ENCODE results near the gene PARD3B.

DNA sequence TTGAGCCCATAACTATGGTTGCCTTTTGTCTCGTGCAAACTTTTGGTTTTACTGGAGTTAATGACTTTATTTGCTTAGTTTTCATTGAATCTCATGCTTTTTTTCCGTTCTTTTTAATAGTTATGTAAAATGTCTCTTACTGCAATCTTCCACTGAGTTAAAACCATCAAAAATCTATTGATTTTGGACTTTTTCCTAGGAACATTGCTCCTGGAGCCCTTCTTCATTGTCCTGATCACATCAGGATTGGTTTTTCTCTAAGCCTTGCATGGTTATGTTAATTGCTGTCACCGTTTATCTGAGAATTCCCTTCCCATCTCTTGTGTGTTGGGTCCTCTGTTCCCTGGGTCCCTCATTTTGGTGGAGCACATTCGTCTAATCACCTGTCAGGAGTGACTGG is 125.5 kb downstream of the PARD3B start:
- TF ChIP-seq, protein P1, sequence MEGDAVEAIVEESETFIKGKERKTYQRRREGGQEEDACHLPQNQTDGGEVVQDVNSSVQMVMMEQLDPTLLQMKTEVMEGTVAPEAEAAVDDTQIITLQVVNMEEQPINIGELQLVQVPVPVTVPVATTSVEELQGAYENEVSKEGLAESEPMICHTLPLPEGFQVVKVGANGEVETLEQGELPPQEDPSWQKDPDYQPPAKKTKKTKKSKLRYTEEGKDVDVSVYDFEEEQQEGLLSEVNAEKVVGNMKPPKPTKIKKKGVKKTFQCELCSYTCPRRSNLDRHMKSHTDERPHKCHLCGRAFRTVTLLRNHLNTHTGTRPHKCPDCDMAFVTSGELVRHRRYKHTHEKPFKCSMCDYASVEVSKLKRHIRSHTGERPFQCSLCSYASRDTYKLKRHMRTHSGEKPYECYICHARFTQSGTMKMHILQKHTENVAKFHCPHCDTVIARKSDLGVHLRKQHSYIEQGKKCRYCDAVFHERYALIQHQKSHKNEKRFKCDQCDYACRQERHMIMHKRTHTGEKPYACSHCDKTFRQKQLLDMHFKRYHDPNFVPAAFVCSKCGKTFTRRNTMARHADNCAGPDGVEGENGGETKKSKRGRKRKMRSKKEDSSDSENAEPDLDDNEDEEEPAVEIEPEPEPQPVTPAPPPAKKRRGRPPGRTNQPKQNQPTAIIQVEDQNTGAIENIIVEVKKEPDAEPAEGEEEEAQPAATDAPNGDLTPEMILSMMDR (conservative IDR thresholded peaks at IDR 0.05 in 1 of 2, IDR thresholded peaks at IDR 0.05 in 1 of 2; ENCODE audit: low read depth in 1 of 2, low read length in 2 of 2): no peak
- no peak for TF ChIP-seq EZH2 (IDR thresholded peaks at IDR 0.05; ENCODE audit: low read length, missing control alignments)

Data from fibroblast of lung (primary cell).